Thoracic aorta (tissue), 2 donors: ENCODE data around the gene SYNE1. TPM values are rescaled to one million over a fixed set of nuclear protein-coding genes. Genes with fewer than 3 reads are reported as not detected.
A peak's percentile ranks its signal among the peaks of the same experiment; 100 is the strongest.

Experiments used
- ATAC-seq: fragments of 150-250 bp; one replicate; pipeline ENCODE4 v1.8.0; 2017; ENCODE audit warnings: low read depth; ENCODE audit not compliant: insufficient number of reproducible peaks, low FRiP score
- DNase-seq: peaks from one replicate; pipeline ENCODE4 v3.0.0-alpha.2; 2020; ENCODE audit warnings: low spot score
- H3K27ac ChIP-seq, 2 donors: fragments of 200-600 bp; sonication (generic); 1 replicate in 1 of 2; 2 replicates in 1 of 2; pipeline ENCODE4 v1.5.1; 2016; ENCODE audit warnings: mild to moderate bottlenecking in 2 of 2, moderate library complexity in 2 of 2
- H3K27me3 ChIP-seq: fragments of 200-600 bp; sonication (generic); replicated peaks from 2 replicates; pipeline ENCODE4 v1.6.0; 2016; ENCODE audit warnings: mild to moderate bottlenecking; ENCODE audit not compliant: insufficient read depth
- H3K36me3 ChIP-seq: fragments of 200-600 bp; sonication (generic); one replicate; pipeline ENCODE4 v1.5.1; 2016
- H3K4me1 ChIP-seq, 2 donors: fragments of 200-600 bp; sonication (generic); 1 replicate in 1 of 2; 2 replicates in 1 of 2; pipeline versions ENCODE4 v1.5.1 to v1.6.0; 2016; ENCODE audit warnings: low read depth in 2 of 2, mild to moderate bottlenecking in 1 of 2; ENCODE audit not compliant: control insufficient read depth in 1 of 2
- H3K4me3 ChIP-seq: fragments of 200-600 bp; sonication (generic); 2 replicates; pipeline ENCODE4 v1.5.1; 2016; ENCODE audit warnings: mild to moderate bottlenecking
- H3K9me3 ChIP-seq: fragments of 200-600 bp; sonication (generic); 2 replicates; pipeline ENCODE4 v1.5.1; 2016
- total RNA-seq, 2 donors: library from RNA; depleted of rRNA; stranded (reverse); fragments of >200 nt; gene quantifications; one replicate each; pipeline versions ENCODE4 v1.1.0 to v1.2.3, GENCODE V29; 2016
- TF ChIP-seq, protein P1 (sequence below): fragments of 200-600 bp; sonication (generic); IDR thresholded peaks from one replicate; pipeline ENCODE4 v1.5.1; 2019; ENCODE audit warnings: antibody characterized with exemption

SYNE1 gene
- total RNA-seq, 2 donors from 2014 or later, result 462 to 552 TPM

DNA sequence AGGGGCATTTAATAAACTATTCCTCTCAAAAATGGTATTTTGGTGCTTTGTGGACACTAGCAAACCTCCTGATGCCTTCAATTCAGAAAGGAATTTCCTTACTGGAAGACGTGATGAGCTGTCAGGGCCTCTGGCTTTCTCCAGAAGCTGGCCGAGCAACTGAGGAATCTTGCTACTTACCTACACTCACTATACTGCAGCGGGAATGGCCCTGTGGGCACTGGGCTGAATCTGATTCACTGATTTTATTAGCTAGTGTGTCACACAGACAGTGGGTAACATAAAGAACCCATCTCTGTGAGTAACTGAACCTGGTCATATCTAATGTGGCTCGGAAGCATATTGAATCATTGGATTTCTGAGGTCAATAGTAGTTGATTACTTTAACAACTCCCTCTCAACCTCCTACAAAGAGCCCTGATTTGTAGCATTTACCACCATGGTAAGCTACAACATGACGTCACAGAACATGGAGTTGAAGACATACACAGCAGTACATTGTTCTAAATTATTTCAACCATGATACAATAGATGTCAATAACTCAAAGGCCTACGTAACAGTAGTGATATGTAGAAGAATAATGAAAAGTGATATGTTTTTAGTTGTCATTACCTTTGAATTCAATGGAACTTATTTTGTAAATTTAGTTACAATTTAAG is 232.1 kb downstream of the SYNE1 start:
- DNase-seq, result no peak
- Histone ChIP-seq H3K9me3 (no peaks in the 10 kb centered on the region), H3K4me3 (no peak overlapping the region), H3K36me3 (no peaks in the 10 kb centered on the region), H3K27me3 (no peaks in the 10 kb centered on the region), H3K27ac (no peak overlapping the region), H3K4me1 (peaks cover 13 to 30% of the 10 kb centered on the region in 2 donors)
- TF ChIP-seq, protein P1, sequence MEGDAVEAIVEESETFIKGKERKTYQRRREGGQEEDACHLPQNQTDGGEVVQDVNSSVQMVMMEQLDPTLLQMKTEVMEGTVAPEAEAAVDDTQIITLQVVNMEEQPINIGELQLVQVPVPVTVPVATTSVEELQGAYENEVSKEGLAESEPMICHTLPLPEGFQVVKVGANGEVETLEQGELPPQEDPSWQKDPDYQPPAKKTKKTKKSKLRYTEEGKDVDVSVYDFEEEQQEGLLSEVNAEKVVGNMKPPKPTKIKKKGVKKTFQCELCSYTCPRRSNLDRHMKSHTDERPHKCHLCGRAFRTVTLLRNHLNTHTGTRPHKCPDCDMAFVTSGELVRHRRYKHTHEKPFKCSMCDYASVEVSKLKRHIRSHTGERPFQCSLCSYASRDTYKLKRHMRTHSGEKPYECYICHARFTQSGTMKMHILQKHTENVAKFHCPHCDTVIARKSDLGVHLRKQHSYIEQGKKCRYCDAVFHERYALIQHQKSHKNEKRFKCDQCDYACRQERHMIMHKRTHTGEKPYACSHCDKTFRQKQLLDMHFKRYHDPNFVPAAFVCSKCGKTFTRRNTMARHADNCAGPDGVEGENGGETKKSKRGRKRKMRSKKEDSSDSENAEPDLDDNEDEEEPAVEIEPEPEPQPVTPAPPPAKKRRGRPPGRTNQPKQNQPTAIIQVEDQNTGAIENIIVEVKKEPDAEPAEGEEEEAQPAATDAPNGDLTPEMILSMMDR, result no peak
- ATAC-seq, result no peak

DNA sequence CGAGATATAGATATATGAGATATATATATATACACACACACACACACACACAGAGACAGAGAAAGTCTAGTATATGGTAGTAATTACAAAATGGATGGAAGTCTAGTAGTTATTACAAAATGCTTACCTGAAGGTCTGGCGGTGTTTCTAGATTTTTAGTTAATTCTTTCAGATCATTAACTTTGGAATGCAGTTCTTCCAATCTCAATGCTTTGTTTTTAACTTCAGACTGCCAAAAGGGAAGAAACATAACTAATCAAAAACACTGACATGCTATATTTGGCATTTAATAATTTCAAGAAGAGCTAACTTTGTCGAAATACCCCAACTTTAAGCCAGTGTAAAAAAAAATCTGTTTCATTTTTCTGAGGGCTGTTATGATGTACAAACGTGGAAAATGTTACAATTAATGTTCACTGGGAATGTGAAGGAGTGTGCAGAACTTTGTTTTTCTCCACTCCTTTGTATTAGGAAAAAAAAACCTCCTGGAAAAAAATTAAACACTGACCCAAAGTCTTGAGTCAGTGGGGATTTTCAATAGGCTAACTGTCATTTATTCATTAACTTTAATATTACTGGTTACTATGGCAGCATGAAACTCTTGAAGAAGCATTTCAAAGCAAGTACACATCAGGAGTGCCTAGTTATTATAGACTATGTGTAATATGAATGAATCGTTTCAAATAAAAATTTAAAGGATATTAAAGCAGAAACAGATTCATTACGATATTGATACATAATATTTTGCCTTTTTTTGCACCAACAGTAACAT is 232.9 kb downstream of the SYNE1 start:
- ATAC-seq, result no peak

DNA sequence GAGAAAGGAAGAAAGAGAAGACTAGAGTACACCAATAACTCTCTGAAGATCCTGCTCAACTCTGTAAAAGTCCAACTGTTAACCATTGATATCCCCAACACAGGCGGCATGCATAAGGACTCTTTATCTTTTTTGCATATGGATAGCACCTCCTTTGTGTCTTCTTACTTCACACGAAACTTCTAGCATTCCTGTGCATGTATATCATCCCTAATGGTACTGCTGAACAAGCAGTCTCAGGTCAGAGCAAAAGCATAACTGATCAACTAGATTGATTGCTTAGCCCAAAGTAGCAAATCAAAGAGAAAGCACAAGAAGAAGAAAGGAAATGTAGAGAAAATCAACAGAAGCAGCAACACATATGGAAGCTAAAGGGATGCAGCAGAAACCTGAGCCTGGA is 234.4 kb downstream of the SYNE1 start:
- no peak for DNase-seq
- TF ChIP-seq, protein P1, result no peak
- no peak overlapping the region for H3K4me3 ChIP-seq
- no peaks in the 10 kb centered on the region for H3K27me3 ChIP-seq
- ATAC-seq, result no peak
- peaks cover 27 to 46% of the 10 kb centered on the region in 2 donors for H3K4me1 ChIP-seq
- H3K9me3 ChIP-seq, result no peaks in the 10 kb centered on the region
- no peaks in the 10 kb centered on the region for H3K36me3 ChIP-seq
- peak overlapping the region in 1 of 2 donors; percentile 91 for H3K27ac ChIP-seq

More for the DNA sequence above, 232.9 kb downstream of the SYNE1 start:
- Histone ChIP-seq H3K27me3 (no peaks in the 10 kb centered on the region), H3K4me1 (peaks cover 17 to 35% of the 10 kb centered on the region in 2 donors), H3K4me3 (no peak overlapping the region), H3K27ac (no peak overlapping the region), H3K36me3 (no peaks in the 10 kb centered on the region), H3K9me3 (no peaks in the 10 kb centered on the region)
- TF ChIP-seq, protein P1, result no peak
- DNase-seq, result no peak

DNA sequence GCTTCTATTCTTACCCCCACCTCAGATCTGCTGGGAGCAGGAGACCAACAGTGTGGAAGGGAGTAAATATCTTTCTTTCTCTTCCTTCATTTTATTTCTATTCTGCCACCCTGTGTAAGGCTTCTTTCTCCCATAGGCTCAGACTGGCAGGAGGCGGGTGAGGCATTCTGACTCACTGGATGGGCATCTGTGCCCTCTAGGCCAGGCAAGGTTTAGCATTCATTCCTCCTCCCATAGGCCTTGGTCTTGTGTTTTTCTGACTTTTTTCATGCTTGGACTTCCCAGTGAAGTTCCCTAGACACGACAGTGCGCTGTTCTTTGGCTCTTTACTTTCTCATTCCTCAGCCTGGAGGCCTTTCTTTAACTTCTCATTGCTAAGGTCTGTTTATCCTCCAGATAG is 235.2 kb downstream of the SYNE1 start:
- TF ChIP-seq, protein P1, result no peak
- ATAC-seq (no peak), DNase-seq (no peak)
- Histone ChIP-seq H3K4me3 (peak overlapping the region; percentile 22), H3K4me1 (peaks cover 27 to 46% of the 10 kb centered on the region in 2 donors), H3K27ac (peak overlapping the region; percentile 63 to 91), H3K9me3 (no peaks in the 10 kb centered on the region), H3K27me3 (no peaks in the 10 kb centered on the region), H3K36me3 (no peaks in the 10 kb centered on the region)

DNA sequence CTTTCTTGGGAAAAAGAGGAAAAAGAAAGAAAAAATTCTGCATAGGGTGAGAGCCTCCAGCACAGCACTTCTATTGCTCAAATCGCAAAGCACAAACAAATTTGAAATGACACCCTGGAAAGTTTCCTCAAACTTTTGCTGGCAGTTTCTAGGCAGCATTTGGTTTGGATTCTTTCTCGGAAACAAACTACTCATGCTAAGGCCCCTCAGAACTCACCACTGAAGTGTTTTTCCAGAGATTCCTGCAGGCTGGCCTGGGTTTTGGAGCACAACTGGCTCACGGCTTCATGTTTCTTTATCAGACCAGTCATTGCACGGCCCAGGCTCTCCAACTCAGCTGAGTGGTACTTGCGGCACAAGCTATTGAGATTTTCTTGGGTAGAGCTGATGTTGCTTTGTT is 237.8 kb downstream of the SYNE1 start:
- no peaks in the 10 kb centered on the region for H3K36me3 ChIP-seq
- ATAC-seq (peak; percentile 92), DNase-seq (peak; percentile 27)
- H3K9me3 ChIP-seq, result no peaks in the 10 kb centered on the region
- H3K4me3 ChIP-seq, result peak overlapping the region; percentile 38
- TF ChIP-seq, protein P1, result no peak
- peaks cover 27 to 50% of the 10 kb centered on the region in 2 donors for H3K4me1 ChIP-seq
- peak overlapping the region; percentile 87 to 91 for H3K27ac ChIP-seq
- H3K27me3 ChIP-seq, result no peaks in the 10 kb centered on the region
